ENCODE results near the gene MEAF6. TPM values are rescaled to one million over a fixed set of nuclear protein-coding genes. Genes with fewer than 3 reads are reported as not detected.
A peak's percentile ranks its signal among the peaks of the same experiment; 100 is the strongest.

MEAF6 gene
- total RNA-seq, 1 experiment from 2014 or later, result 38.3 TPM

DNA sequence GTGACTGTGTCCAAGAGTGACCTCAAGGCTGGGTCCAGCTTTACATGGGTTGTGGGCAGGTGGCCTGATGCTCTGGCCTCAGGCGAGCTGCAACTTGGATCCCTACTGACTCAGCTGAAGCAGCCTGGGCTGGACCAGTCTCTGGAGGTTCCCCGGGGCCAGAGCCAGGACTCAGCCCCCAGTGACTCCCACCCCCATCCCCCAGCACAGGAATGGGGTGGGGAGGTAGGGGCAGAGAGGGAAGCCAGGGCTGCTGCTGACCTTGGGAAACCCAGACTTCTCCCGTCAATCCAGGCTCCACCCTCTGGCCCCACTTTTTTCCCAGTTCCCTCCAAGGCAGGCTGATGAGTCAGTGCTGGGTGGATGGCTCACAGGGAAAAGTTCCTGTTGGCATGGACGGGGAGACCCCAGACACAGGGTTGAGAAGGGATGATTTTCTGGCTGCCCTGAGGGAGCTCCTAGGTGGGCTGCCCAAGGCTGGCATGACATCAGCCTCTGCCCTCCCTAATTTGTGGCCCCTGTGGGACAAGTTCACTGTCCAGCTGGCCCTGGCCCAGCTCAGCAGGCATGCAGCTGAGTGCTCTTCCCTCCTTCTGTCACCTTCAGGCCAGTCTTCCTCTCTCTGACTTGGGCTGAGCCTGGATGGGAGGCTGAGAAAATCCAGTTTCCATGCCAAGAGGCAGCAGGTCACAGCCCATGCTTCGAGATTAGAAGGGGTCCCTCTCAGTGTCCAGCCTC is 37.9 kb downstream of the MEAF6 start:
- Mint-ChIP-seq H3K4me3 (ENCODE audit: unreplicated experiment) (peak overlapping the region; percentile 54), H3K27ac (ENCODE audit: unreplicated experiment) (peak overlapping the region; percentile 59), H3K27me3 (ENCODE audit: insufficient read depth, unreplicated experiment) (no peaks in the 10 kb centered on the region), H3K4me1 (ENCODE audit: low read depth, unreplicated experiment) (peaks cover 6% of the 10 kb centered on the region), H3K36me3 (ENCODE audit: insufficient read depth, unreplicated experiment) (peaks cover 22% of the 10 kb centered on the region), H3K9me3 (ENCODE audit: unreplicated experiment) (no peaks in the 10 kb centered on the region)
- H3K9me3 ChIP-seq, result no peaks in the 10 kb centered on the region
- no TSS peak for BruUV-seq (replicated peaks)
- H3K4me1 ChIP-seq, result peaks cover 26% of the 10 kb centered on the region
- TF ChIP-seq, protein P1, sequence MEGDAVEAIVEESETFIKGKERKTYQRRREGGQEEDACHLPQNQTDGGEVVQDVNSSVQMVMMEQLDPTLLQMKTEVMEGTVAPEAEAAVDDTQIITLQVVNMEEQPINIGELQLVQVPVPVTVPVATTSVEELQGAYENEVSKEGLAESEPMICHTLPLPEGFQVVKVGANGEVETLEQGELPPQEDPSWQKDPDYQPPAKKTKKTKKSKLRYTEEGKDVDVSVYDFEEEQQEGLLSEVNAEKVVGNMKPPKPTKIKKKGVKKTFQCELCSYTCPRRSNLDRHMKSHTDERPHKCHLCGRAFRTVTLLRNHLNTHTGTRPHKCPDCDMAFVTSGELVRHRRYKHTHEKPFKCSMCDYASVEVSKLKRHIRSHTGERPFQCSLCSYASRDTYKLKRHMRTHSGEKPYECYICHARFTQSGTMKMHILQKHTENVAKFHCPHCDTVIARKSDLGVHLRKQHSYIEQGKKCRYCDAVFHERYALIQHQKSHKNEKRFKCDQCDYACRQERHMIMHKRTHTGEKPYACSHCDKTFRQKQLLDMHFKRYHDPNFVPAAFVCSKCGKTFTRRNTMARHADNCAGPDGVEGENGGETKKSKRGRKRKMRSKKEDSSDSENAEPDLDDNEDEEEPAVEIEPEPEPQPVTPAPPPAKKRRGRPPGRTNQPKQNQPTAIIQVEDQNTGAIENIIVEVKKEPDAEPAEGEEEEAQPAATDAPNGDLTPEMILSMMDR (IDR thresholded peaks at IDR 0.05; ENCODE audit: insufficient read depth in 1 of 2, low read depth in 1 of 2, low read length in 1 of 2, severe bottlenecking in 1 of 2, unreplicated experiment in 1 of 2), result no peak
- ChIA-PET CTCF (interaction anchor here (2.0 kb wide), 1 partner anchor 11 kb away, joined by 7 read pairs; no protein-coding TSS in a partner anchor), POLR2A (no interaction called here)
- no peak for DNase-seq
- intact Hi-C loops (cut with micrococcal nuclease; ENCODE audit: unreplicated experiment), result no loop called here
- H3K27me3 ChIP-seq (replicated peaks; ENCODE audit: control insufficient read depth, insufficient read depth, low read length), result no peaks in the 10 kb centered on the region
- no peak overlapping the region for H3K4me3 ChIP-seq (ENCODE audit: low read depth, low read length)
- H3K36me3 ChIP-seq (ENCODE audit: control insufficient read depth, insufficient read depth, low read length), result no peaks in the 10 kb centered on the region; the same call in 1 of the 2 replicates

DNA sequence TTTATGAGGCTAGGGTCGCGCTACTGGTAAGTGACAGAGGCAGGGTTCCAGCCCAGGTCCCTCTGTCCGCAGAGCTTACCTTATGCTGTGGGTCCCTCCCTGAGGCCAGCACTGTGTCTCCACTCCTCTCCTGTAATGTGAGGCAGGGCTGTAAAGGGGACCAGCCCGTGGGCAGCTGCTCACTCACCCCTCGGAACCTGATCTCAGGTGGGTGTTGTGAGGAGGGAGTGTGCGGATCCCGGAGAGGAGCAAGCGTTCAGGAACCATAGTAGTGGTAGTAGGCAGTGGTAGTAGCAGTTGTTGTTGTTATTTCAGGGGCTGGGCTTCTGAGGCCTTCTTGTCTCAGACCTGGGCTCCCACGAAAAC is 38.5 kb downstream of the MEAF6 start:
- no peaks in the 10 kb centered on the region for H3K27me3 Mint-ChIP-seq (ENCODE audit: insufficient read depth, unreplicated experiment)
- intact Hi-C loops (cut with micrococcal nuclease; ENCODE audit: unreplicated experiment), result no loop called here
- H3K27ac Mint-ChIP-seq (ENCODE audit: unreplicated experiment), result peak overlapping the region; percentile 59
- TF ChIP-seq, protein P1 (IDR thresholded peaks at IDR 0.05; ENCODE audit: insufficient read depth in 1 of 2, low read depth in 1 of 2, low read length in 1 of 2, severe bottlenecking in 1 of 2, unreplicated experiment in 1 of 2), result no peak
- Histone ChIP-seq H3K9me3 (no peaks in the 10 kb centered on the region), H3K36me3 (ENCODE audit: control insufficient read depth, insufficient read depth, low read length) (no peaks in the 10 kb centered on the region; the same call in 1 of the 2 replicates), H3K4me3 (ENCODE audit: low read depth, low read length) (no peak overlapping the region), H3K27me3 (replicated peaks; ENCODE audit: control insufficient read depth, insufficient read depth, low read length) (no peaks in the 10 kb centered on the region), H3K4me1 (peaks cover 26% of the 10 kb centered on the region)
- BruUV-seq (replicated peaks), result no TSS peak
- no peaks in the 10 kb centered on the region for H3K9me3 Mint-ChIP-seq (ENCODE audit: unreplicated experiment)
- peaks cover 7% of the 10 kb centered on the region for H3K4me1 Mint-ChIP-seq (ENCODE audit: low read depth, unreplicated experiment)
- ChIA-PET CTCF (no interaction called here), POLR2A (no interaction called here)
- peak overlapping the region; percentile 54 for H3K4me3 Mint-ChIP-seq (ENCODE audit: unreplicated experiment)
- no peak for DNase-seq
- peaks cover 22% of the 10 kb centered on the region for H3K36me3 Mint-ChIP-seq (ENCODE audit: insufficient read depth, unreplicated experiment)

DNA sequence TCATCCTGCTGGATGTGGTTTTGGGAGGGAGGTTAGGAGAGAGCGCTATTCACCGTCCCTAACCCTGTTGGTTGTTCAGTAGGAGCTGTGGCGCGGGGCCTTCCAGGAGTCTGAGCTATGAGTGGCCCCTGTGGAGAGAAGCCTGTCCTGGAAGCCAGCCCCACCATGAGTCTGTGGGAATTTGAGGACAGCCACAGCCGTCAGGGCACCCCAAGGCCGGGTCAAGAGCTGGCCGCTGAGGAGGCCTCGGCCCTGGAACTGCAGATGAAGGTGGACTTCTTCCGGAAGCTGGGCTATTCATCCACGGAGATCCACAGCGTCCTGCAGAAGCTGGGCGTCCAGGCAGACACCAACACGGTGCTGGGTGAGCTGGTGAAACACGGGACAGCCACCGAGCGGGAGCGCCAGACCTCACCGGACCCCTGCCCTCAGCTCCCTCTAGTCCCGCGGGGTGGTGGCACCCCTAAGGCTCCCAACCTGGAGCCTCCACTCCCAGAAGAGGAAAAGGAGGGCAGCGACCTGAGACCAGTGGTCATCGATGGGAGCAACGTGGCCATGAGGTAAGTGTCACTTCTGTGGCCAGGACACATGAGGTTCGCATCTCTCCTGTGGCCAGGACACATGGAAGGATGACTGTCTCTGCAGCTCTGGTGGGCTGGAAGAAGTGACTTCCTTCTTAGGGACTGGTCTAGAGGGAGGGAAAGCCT is 39.0 kb downstream of the MEAF6 start:
- POLR2A ChIA-PET, result interaction anchor here (1.3 kb wide), 1 partner anchor 39 kb away, joined by 5 read pairs; the partner anchor contains the start of gene MEAF6
- intact Hi-C loops (cut with micrococcal nuclease; ENCODE audit: unreplicated experiment), result no loop called here
- BruUV-seq (replicated peaks), result no TSS peak

More for the DNA sequence above, 39.0 kb downstream of the MEAF6 start:
- Histone ChIP-seq H3K9me3 (no peaks in the 10 kb centered on the region), H3K4me1 (peaks cover 26% of the 10 kb centered on the region), H3K36me3 (ENCODE audit: control insufficient read depth, insufficient read depth, low read length) (no peaks in the 10 kb centered on the region; the same call in 1 of the 2 replicates), H3K4me3 (ENCODE audit: low read depth, low read length) (peak overlapping the region; percentile 43), H3K27me3 (replicated peaks; ENCODE audit: control insufficient read depth, insufficient read depth, low read length) (no peaks in the 10 kb centered on the region)
- TF ChIP-seq, protein P1 (IDR thresholded peaks at IDR 0.05; ENCODE audit: insufficient read depth in 1 of 2, low read depth in 1 of 2, low read length in 1 of 2, severe bottlenecking in 1 of 2, unreplicated experiment in 1 of 2), result no peak
- H3K4me3 Mint-ChIP-seq (ENCODE audit: unreplicated experiment), result peak overlapping the region; percentile 71
- H3K27ac Mint-ChIP-seq (ENCODE audit: unreplicated experiment), result peak overlapping the region; percentile 59
- no peaks in the 10 kb centered on the region for H3K9me3 Mint-ChIP-seq (ENCODE audit: unreplicated experiment)
- CTCF ChIA-PET, result interaction anchor here (1.2 to 1.6 kb wide), 2 partner anchors 12 to 39 kb away, joined by 5 read pairs; partner anchors contain the start of gene MEAF6
- H3K36me3 Mint-ChIP-seq (ENCODE audit: insufficient read depth, unreplicated experiment), result peaks cover 22% of the 10 kb centered on the region
- peaks cover 7% of the 10 kb centered on the region for H3K4me1 Mint-ChIP-seq (ENCODE audit: low read depth, unreplicated experiment)
- no peak for DNase-seq
- no peaks in the 10 kb centered on the region for H3K27me3 Mint-ChIP-seq (ENCODE audit: insufficient read depth, unreplicated experiment)

Measured in Caco-2 (cell line).